ENCODE data around the gene MEIS2.

MEIS2 gene

GRCh38 chr15:37079726-37080125 lies 20.6 kb downstream of the MEIS2 start:
- Mint-ChIP-seq H3K4me1 (peaks cover 6% of the 10 kb centered on the region), H3K4me3 (no peak overlapping the region), H3K27ac (no peak overlapping the region), H3K9me3 (no peaks in the 10 kb centered on the region), H3K36me3 (no peaks in the 10 kb centered on the region), H3K27me3 (peaks cover 24% of the 10 kb centered on the region)
- ATAC-seq = no peak

- ATAC-seq = no peak
- no peaks in the 10 kb centered on the region for H3K9me3 Mint-ChIP-seq
- no peak overlapping the region for H3K27ac Mint-ChIP-seq
- H3K36me3 Mint-ChIP-seq = no peaks in the 10 kb centered on the region
- H3K27me3 Mint-ChIP-seq = peaks cover 24% of the 10 kb centered on the region
- no peak overlapping the region for H3K4me3 Mint-ChIP-seq
- peaks cover 6% of the 10 kb centered on the region for H3K4me1 Mint-ChIP-seq
These were observed 21.8 kb downstream of the MEIS2 start for GRCh38 chr15:37078566-37078965.

- Mint-ChIP-seq H3K36me3 (no peaks in the 10 kb centered on the region), H3K27ac (no peak overlapping the region), H3K9me3 (no peaks in the 10 kb centered on the region), H3K4me1 (peaks cover 6% of the 10 kb centered on the region), H3K27me3 (peaks cover 24% of the 10 kb centered on the region), H3K4me3 (no peak overlapping the region)
- ATAC-seq = no peak
These were observed 22.6 kb downstream of the MEIS2 start for GRCh38 chr15:37077623-37078351.

GRCh38 chr15:37076543-37076942 lies 23.8 kb downstream of the MEIS2 start:
- Mint-ChIP-seq H3K27me3 (peaks cover 16% of the 10 kb centered on the region), H3K27ac (no peak overlapping the region), H3K9me3 (no peaks in the 10 kb centered on the region), H3K4me1 (peaks cover 6% of the 10 kb centered on the region), H3K36me3 (no peaks in the 10 kb centered on the region), H3K4me3 (no peak overlapping the region)
- ATAC-seq = no peak

GRCh38 chr15:37075777-37076176 lies 24.6 kb downstream of the MEIS2 start:
- H3K4me3 Mint-ChIP-seq = no peak overlapping the region
- peaks cover 6% of the 10 kb centered on the region for H3K4me1 Mint-ChIP-seq
- no peak overlapping the region for H3K27ac Mint-ChIP-seq
- ATAC-seq = no peak
- peaks cover 14% of the 10 kb centered on the region for H3K27me3 Mint-ChIP-seq
- H3K9me3 Mint-ChIP-seq = no peaks in the 10 kb centered on the region
- H3K36me3 Mint-ChIP-seq = no peaks in the 10 kb centered on the region

GRCh38 chr15:37072181-37072580 lies 28.2 kb downstream of the MEIS2 start:
- no peaks in the 10 kb centered on the region for H3K36me3 Mint-ChIP-seq
- H3K9me3 Mint-ChIP-seq = no peaks in the 10 kb centered on the region
- H3K4me3 Mint-ChIP-seq = no peak overlapping the region
- peaks cover 14% of the 10 kb centered on the region for H3K27me3 Mint-ChIP-seq
- ATAC-seq = no peak
- H3K4me1 Mint-ChIP-seq = peaks cover 6% of the 10 kb centered on the region
- H3K27ac Mint-ChIP-seq = no peak overlapping the region

GRCh38 chr15:37071134-37071533 lies 29.2 kb downstream of the MEIS2 start:
- H3K27ac Mint-ChIP-seq = no peak overlapping the region
- H3K4me1 Mint-ChIP-seq = peaks cover 6% of the 10 kb centered on the region
- no peaks in the 10 kb centered on the region for H3K36me3 Mint-ChIP-seq
- ATAC-seq = no peak
- peaks cover 10% of the 10 kb centered on the region for H3K27me3 Mint-ChIP-seq
- H3K4me3 Mint-ChIP-seq = no peak overlapping the region
- no peaks in the 10 kb centered on the region for H3K9me3 Mint-ChIP-seq

GRCh38 chr15:37070686-37071085 lies 29.7 kb downstream of the MEIS2 start:
- peaks cover 6% of the 10 kb centered on the region for H3K27me3 Mint-ChIP-seq
- no peak overlapping the region for H3K4me3 Mint-ChIP-seq
- H3K4me1 Mint-ChIP-seq = peaks cover 5% of the 10 kb centered on the region
- no peaks in the 10 kb centered on the region for H3K36me3 Mint-ChIP-seq
- no peaks in the 10 kb centered on the region for H3K9me3 Mint-ChIP-seq
- no peak for ATAC-seq
- H3K27ac Mint-ChIP-seq = no peak overlapping the region

GRCh38 chr15:37061996-37062395 lies 38.4 kb downstream of the MEIS2 start:
- Mint-ChIP-seq H3K27ac (no peak overlapping the region), H3K4me3 (no peak overlapping the region), H3K4me1 (no peaks in the 10 kb centered on the region), H3K36me3 (no peaks in the 10 kb centered on the region), H3K9me3 (no peaks in the 10 kb centered on the region), H3K27me3 (no peaks in the 10 kb centered on the region)
- ATAC-seq = no peak

GRCh38 chr15:37059086-37059485 lies 41.3 kb downstream of the MEIS2 start:
- no peaks in the 10 kb centered on the region for H3K36me3 Mint-ChIP-seq
- H3K4me1 Mint-ChIP-seq = no peaks in the 10 kb centered on the region
- H3K27me3 Mint-ChIP-seq = no peaks in the 10 kb centered on the region
- no peaks in the 10 kb centered on the region for H3K9me3 Mint-ChIP-seq
- H3K4me3 Mint-ChIP-seq = no peak overlapping the region
- ATAC-seq = no peak
- H3K27ac Mint-ChIP-seq = no peak overlapping the region

- H3K4me3 Mint-ChIP-seq = no peak overlapping the region
- no peaks in the 10 kb centered on the region for H3K9me3 Mint-ChIP-seq
- no peaks in the 10 kb centered on the region for H3K27me3 Mint-ChIP-seq
- ATAC-seq = no peak
- H3K36me3 Mint-ChIP-seq = no peaks in the 10 kb centered on the region
- no peaks in the 10 kb centered on the region for H3K4me1 Mint-ChIP-seq
- no peak overlapping the region for H3K27ac Mint-ChIP-seq
These were observed 41.9 kb downstream of the MEIS2 start for GRCh38 chr15:37058316-37058985.

GRCh38 chr15:37057831-37058230 lies 42.5 kb downstream of the MEIS2 start:
- H3K36me3 Mint-ChIP-seq = no peaks in the 10 kb centered on the region
- H3K9me3 Mint-ChIP-seq = no peaks in the 10 kb centered on the region
- no peaks in the 10 kb centered on the region for H3K27me3 Mint-ChIP-seq
- no peak overlapping the region for H3K4me3 Mint-ChIP-seq
- H3K4me1 Mint-ChIP-seq = no peaks in the 10 kb centered on the region
- no peak for ATAC-seq
- H3K27ac Mint-ChIP-seq = no peak overlapping the region

- ATAC-seq = no peak
- no peak overlapping the region for H3K4me3 Mint-ChIP-seq
These were observed 43.1 kb downstream of the MEIS2 start for GRCh38 chr15:37057256-37057655.

GRCh38 chr15:37056177-37057121 lies 43.9 kb downstream of the MEIS2 start:
- Mint-ChIP-seq H3K36me3 (no peaks in the 10 kb centered on the region), H3K27me3 (no peaks in the 10 kb centered on the region), H3K4me1 (no peaks in the 10 kb centered on the region), H3K9me3 (no peaks in the 10 kb centered on the region), H3K4me3 (no peak overlapping the region), H3K27ac (no peak overlapping the region)
- ATAC-seq = no peak

More at GRCh38 chr15:37057256-37057655, 43.1 kb downstream of the MEIS2 start:
- no peaks in the 10 kb centered on the region for H3K27me3 Mint-ChIP-seq
- H3K36me3 Mint-ChIP-seq = no peaks in the 10 kb centered on the region
- H3K4me1 Mint-ChIP-seq = no peaks in the 10 kb centered on the region
- no peak overlapping the region for H3K27ac Mint-ChIP-seq
- H3K9me3 Mint-ChIP-seq = no peaks in the 10 kb centered on the region

- no peaks in the 10 kb centered on the region for H3K27me3 Mint-ChIP-seq
- no peak overlapping the region for H3K27ac Mint-ChIP-seq
- ATAC-seq = no peak
- no peaks in the 10 kb centered on the region for H3K36me3 Mint-ChIP-seq
- H3K4me3 Mint-ChIP-seq = no peak overlapping the region
- no peaks in the 10 kb centered on the region for H3K4me1 Mint-ChIP-seq
- H3K9me3 Mint-ChIP-seq = no peaks in the 10 kb centered on the region
These were observed 44.9 kb downstream of the MEIS2 start for GRCh38 chr15:37055481-37055880.
